Esophagus (tissue), 2 donors: ENCODE measurements around the gene MED8. TPM values are rescaled to one million over a fixed set of nuclear protein-coding genes. Genes with fewer than 3 reads are reported as not detected.

ENCODE experiments used
- H3K27ac ChIP-seq, 2 donors: one replicate each; pipeline ENCODE4 v1.5.1; 2013; ENCODE audit warnings: low read depth in 2 of 2, mild to moderate bottlenecking in 2 of 2, inconsistent platforms in 1 of 2, low read length in 1 of 2, moderate library complexity in 1 of 2
- H3K27me3 ChIP-seq, 2 donors: one replicate each; pipeline ENCODE4 v1.6.1; 2013; ENCODE audit warnings: low read length in 2 of 2, control low read depth in 1 of 2, mild to moderate bottlenecking in 1 of 2; ENCODE audit not compliant: insufficient read depth in 2 of 2, control insufficient read depth in 1 of 2
- H3K36me3 ChIP-seq, 2 donors: one replicate each; pipeline ENCODE4 v1.6.1; 2013; ENCODE audit warnings: low read length in 1 of 2; ENCODE audit not compliant: control insufficient read depth in 2 of 2, insufficient read depth in 2 of 2
- H3K4me1 ChIP-seq, 2 donors: one replicate each; pipeline ENCODE4 v1.6.1; 2013; ENCODE audit warnings: low read length in 1 of 2; ENCODE audit not compliant: control insufficient read depth in 2 of 2, insufficient read depth in 2 of 2
- H3K4me3 ChIP-seq, 2 donors: one replicate each; pipeline ENCODE4 v1.5.1; 2013; ENCODE audit warnings: low read length in 2 of 2, mild to moderate bottlenecking in 2 of 2, low read depth in 1 of 2, moderate library complexity in 1 of 2
- H3K9me3 ChIP-seq, 2 donors: one replicate each; pipeline ENCODE4 v1.6.1; 2013; ENCODE audit warnings: mild to moderate bottlenecking in 2 of 2, low read depth in 1 of 2, low read length in 1 of 2, moderate library complexity in 1 of 2; ENCODE audit not compliant: control insufficient read depth in 2 of 2, insufficient read depth in 1 of 2
- WGBS, 2 donors: extraction: QIAGEN DNeasy Blood & Tissue Kit; methylation state at CpG; one replicate each; pipeline ENCODE4 v1.1.7; 2013; 5-methylcytosine and 5-hydroxymethylcytosine counted together
- polyA plus RNA-seq, 2 donors: library from polyadenylated mRNA; stranded (reverse); fragments of 200-250 nt; gene quantifications; one replicate each; pipeline ENCODE4 v1.2.3, GENCODE V29; 2013
- donor health status: healthy with polysubstance abuse.
- donor health status: Bipolar disorder and iron deficiency.

Gene MED8
- polyA plus RNA-seq, 2 donors, result 32.3 to 50.1 TPM

DNA sequence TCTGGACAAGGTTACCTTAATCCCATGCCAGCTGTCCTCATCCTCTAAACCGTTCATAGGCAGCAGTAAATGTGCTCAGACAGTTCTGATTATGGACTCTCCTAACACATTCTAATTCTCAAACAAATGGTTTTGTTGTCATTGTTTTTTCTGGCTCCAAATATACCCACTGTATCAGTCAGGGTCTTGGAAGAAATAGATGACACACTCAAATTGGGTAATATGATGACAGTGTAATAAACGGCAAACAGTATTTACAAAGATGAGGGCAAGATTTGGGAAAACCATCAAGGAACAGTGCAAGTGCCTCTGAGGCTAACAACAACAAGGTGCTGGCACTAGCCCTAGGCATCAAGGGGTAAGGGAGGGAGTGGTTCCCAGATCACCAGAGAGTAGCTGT lies 35.1 kb downstream of the MED8 start:
- no peak overlapping the region for H3K4me3 ChIP-seq
- H3K9me3 ChIP-seq, result no peaks in the 10 kb centered on the region
- no peaks in the 10 kb centered on the region for H3K27me3 ChIP-seq
- no peaks in the 10 kb centered on the region for H3K36me3 ChIP-seq
- peaks cover 0 to 6% of the 10 kb centered on the region in 2 donors for H3K4me1 ChIP-seq
- no peak overlapping the region for H3K27ac ChIP-seq
- WGBS, 2 donors, result 86 to 87% methylated on average over 2 of the region's 2 CpGs

DNA sequence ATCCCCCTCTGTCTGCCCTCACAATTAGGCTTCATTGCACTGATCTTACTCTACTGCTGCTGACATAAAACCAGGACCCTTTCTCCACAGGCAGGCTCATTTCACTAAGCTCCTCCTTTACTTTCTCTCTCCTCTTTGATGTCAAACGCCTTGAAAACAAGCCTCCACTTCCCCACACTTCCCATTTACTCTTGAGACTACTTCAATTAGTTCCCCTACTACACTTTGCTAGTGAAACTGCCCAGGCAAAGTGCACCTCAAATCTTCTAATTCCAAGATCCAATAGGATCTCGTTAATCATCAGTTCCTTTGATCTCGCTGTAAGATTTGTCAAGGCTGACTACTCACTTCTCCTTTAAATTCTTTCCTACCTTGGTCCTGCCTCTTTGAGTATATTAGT lies 36.7 kb downstream of the MED8 start:
- Histone ChIP-seq H3K27me3 (no peaks in the 10 kb centered on the region), H3K4me3 (no peak overlapping the region), H3K9me3 (no peaks in the 10 kb centered on the region), H3K4me1 (peaks cover 0 to 5% of the 10 kb centered on the region in 2 donors), H3K36me3 (no peaks in the 10 kb centered on the region), H3K27ac (no peak overlapping the region)
- 64 to 69% methylated on average over 3 of the region's 3 CpGs for WGBS, 2 donors

DNA sequence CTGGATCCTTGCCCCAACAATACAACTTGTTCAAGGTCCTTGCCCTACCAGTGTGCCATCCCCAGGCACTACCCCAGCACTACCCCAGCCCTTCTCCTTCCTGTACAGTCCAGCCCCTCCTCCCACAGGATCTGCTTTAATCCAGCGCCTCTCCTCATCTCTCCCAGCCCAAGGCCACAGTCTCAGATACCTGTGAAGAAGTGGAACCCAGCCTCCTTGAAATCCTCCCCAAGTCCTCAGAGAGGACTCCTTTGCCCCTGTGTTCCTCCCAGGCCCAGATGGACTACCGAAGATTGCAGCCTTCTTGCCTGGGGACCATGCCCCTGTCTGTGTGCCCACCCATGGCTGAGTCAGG lies 37.3 kb downstream of the MED8 start:
- Histone ChIP-seq H3K4me3 (no peak overlapping the region), H3K9me3 (no peaks in the 10 kb centered on the region), H3K27ac (no peak overlapping the region), H3K4me1 (peaks cover 0 to 5% of the 10 kb centered on the region in 2 donors), H3K36me3 (no peaks in the 10 kb centered on the region), H3K27me3 (no peaks in the 10 kb centered on the region)
- 94 to 96% methylated on average over 2 of the region's 2 CpGs for WGBS, 2 donors

DNA sequence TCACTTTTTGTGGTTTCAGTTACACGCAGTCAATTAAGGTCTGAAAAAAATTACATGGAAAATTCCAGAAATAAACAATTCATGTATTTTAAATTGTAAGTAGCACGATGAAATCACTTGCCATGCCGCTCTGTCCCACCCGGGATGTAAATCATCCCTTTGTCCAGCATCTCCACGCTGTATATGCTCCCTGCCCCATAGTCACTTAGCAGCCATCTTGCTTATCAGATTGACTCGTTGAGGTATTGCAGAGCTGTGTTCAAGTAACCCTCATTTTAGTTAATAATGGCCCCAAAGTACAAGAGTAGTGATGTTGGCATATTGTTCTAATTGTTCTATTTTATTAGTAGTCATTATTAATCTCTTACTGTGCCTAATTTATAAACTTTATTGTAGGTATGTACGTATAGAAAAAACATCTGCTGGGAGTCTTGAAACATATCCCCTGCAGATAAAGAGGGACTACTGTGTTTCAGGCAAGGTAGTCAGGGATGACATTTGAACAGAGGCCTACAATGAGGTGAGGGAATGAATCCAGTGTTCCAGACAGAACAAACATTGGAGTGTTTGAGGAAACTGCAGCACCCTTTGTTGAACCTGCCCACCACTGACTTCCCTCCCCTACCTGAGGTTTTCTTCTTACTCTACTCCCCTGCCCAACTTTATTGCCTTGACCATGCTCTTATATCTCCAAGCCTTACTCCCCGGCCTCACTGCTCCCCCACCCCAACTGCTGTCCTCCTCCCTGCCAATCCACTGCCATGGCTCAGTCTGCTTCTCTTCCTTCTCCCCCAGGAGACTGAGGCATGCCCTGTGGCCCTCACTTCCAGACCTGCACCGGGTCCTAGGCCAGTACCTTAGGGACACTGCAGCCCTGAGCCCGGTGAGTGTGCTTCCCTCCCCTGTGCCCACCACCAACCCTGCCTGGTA lies 37.9 kb downstream of the MED8 start:
- 89 to 90% methylated on average over 10 of the region's 10 CpGs for WGBS, 2 donors

DNA sequence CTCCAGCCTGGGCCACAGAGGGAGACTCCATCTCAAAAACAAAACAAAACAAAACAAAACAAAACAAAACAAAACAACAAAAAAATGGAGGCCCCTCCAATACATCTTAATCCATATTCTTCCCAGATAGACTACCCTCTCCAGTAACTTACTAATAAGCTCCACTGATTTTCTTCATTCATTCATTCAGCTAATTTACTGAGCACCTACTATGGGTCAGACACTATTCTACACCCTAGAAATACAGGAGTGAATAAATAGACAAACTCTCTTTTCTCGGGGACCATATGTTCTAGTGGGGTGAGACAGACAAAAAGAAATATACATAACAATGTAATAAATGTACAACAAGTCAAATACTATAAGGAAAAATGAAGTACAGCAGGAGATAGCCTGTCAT lies 38.6 kb downstream of the MED8 start:
- Histone ChIP-seq H3K9me3 (no peaks in the 10 kb centered on the region), H3K27me3 (no peaks in the 10 kb centered on the region), H3K4me1 (peaks cover 0 to 5% of the 10 kb centered on the region in 2 donors), H3K36me3 (no peaks in the 10 kb centered on the region), H3K27ac (no peak overlapping the region), H3K4me3 (no peak overlapping the region)
- 86 to 88% methylated on average over 1 of the region's 1 CpG for WGBS, 2 donors

More for the DNA sequence above, 37.9 kb downstream of the MED8 start:
- H3K27ac ChIP-seq, result no peak overlapping the region
- H3K4me3 ChIP-seq, result no peak overlapping the region
- no peaks in the 10 kb centered on the region for H3K36me3 ChIP-seq
- H3K4me1 ChIP-seq, result peaks cover 0 to 5% of the 10 kb centered on the region in 2 donors
- H3K9me3 ChIP-seq, result no peaks in the 10 kb centered on the region
- no peaks in the 10 kb centered on the region for H3K27me3 ChIP-seq

DNA sequence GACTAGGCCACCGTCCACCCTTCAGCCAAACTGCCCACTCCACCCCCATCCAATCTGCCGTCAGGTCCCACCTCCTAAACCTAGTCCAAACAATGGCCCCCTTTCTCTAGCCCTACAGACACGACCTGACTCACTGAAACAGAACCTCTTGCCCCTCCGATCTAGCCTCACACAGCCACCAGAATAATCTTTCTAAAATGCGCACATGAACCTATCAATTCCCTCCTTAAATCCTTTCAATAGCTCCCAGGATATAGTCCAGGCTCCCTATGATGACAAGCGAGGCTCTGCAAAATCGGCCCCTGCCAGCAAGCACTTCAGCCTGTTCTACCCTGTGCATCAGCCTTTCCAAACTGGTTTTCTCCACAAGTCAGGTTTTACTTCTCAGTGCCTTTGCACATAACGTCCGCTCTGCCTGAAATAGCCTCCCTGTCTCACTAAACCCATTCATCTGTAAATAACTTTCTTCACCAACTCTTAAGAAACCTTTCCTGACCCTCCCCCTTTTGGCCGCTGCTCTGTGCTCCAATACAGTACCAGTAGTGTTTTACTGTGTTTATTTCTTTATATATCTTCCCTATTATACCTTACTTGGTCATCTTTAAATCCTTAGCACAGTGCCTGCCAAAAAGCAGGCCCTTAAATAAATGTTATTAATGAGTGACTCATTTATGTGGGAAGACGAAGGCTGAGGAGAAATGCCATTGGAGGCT lies 39.9 kb downstream of the MED8 start:
- no peaks in the 10 kb centered on the region for H3K27me3 ChIP-seq
- no peaks in the 10 kb centered on the region for H3K36me3 ChIP-seq
- H3K27ac ChIP-seq, result peak overlapping the region; percentile 98
- 39 to 43% methylated on average over 11 of the region's 11 CpGs for WGBS, 2 donors
- H3K9me3 ChIP-seq, result no peaks in the 10 kb centered on the region
- peak overlapping the region; percentile 44 to 62 for H3K4me3 ChIP-seq
- peaks cover 0 to 5% of the 10 kb centered on the region in 2 donors for H3K4me1 ChIP-seq

DNA sequence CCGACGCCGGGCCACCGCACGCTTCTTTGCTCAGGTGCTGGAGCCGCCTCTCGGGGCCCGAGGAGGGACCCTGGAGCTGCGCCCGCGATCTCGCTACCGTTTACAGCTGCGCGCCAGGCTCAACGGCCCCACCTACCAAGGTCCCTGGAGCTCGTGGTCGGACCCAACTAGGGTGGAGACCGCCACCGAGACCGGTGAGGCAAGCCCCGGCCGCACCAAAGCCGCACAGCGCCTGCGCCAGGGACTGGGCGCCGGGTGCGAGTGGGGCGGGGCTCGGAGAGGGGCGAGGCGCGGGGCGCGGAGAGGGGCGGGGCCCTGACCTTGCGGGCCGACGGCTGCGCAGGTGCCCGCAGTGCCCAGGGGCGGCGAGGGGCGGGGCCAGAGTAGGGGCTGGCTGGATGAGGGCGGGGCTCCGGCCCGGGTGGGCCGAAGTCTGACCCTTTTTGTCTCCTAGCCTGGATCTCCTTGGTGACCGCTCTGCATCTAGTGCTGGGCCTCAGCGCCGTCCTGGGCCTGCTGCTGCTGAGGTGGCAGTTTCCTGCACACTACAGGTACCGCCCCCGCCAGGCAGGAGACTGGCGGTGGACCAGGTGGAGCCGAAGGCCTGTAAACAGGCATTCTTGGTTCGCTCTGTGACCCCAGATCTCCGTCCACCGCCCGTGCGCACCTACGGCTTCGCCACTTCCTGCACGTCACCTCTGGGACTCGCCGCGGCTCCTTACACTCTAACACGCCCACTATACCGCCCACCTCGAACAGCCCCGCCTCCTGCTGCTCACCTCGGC lies 40.6 kb downstream of the MED8 start:
- Histone ChIP-seq H3K4me1 (peaks cover 0 to 5% of the 10 kb centered on the region in 2 donors), H3K27me3 (no peaks in the 10 kb centered on the region), H3K36me3 (no peaks in the 10 kb centered on the region), H3K27ac (peak overlapping the region; percentile 98), H3K9me3 (no peaks in the 10 kb centered on the region), H3K4me3 (peak overlapping the region; percentile 44 to 62)
- 14 to 15% methylated on average over 62 to 72 of the region's 72 CpGs for WGBS, 2 donors

DNA sequence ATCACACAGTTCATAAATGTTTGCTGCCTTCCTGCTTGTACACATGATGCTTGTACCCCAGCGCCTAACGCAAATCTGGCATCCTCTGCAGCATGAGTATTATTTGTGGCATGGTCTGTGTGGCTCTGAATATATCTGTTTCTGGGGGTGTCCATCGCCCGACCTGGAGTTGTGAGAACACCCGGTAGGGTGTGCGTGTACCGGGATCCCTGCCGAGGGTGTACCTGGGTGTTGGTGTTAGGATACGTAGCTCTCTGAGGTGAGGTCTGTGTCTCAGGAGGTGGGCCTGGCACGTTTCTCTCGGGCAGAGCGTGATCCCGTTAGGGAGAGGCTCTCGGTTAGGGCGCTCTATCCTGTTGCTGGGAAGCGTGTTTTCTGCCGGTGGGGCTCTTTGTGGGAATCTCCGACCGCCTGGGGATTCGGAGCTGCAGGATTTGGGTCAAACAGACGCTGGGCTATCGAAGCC lies 41.2 kb downstream of the MED8 start:
- Histone ChIP-seq H3K4me3 (peak overlapping the region; percentile 44 to 62), H3K36me3 (no peaks in the 10 kb centered on the region), H3K4me1 (peaks cover 0 to 5% of the 10 kb centered on the region in 2 donors), H3K9me3 (no peaks in the 10 kb centered on the region), H3K27ac (peak overlapping the region; percentile 98), H3K27me3 (no peaks in the 10 kb centered on the region)
- 21 to 24% methylated on average over 22 of the region's 22 CpGs for WGBS, 2 donors

DNA sequence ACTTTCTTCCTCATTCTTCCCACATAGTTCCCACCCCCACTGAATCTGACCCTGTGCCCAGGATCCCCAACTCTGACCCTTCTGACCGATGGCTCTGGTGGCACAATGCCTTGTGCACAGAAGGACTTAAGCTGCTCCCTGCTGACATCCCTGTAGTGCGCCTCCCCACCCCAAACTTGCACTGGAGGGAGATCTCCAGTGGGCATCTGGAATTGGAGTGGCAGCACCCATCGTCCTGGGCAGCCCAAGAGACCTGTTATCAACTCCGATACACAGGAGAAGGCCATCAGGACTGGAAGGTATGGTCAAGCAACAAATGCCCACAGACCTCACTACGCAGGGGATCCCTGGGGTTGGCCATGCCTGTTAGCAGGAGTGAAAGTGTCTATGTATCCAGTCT lies 43.0 kb downstream of the MED8 start:
- 94 to 95% methylated on average over 5 of the region's 5 CpGs for WGBS, 2 donors
- Histone ChIP-seq H3K9me3 (no peaks in the 10 kb centered on the region), H3K36me3 (no peaks in the 10 kb centered on the region), H3K4me1 (peaks cover 0 to 5% of the 10 kb centered on the region in 2 donors), H3K27me3 (no peaks in the 10 kb centered on the region), H3K4me3 (no peak overlapping the region), H3K27ac (peak overlapping the region in 1 of 2 donors; percentile 9)
